HCT116 (cell line): Measurements from ENCODE around the gene HOMER1.

Experiments used
- CTCF ChIP-seq, 3 experiments: fragments of 200-600 bp in 1 of 3; sonication (generic) in 1 of 3; IDR thresholded peaks in 2 of 3; conservative IDR thresholded peaks in 1 of 3; 2 replicates each; pipeline ENCODE4 v1.5.1; 2012 to 2017; ENCODE audit warnings: low read depth in 2 of 3, low read length in 2 of 3, antibody characterized with exemption in 1 of 3, borderline replicate concordance in 1 of 3, control low read depth in 1 of 3, mild to moderate bottlenecking in 1 of 3, mixed read lengths in 1 of 3, mixed run types in 1 of 3, moderate library complexity in 1 of 3; ENCODE audit not compliant: insufficient read depth in 1 of 3
- POLR2A ChIP-seq: IDR thresholded peaks from 2 replicates; pipeline ENCODE4 v1.7.0; 2011; ENCODE audit warnings: borderline replicate concordance; ENCODE audit not compliant: insufficient read depth, insufficient read length; ENCODE audit errors: extremely low read depth
- SRF ChIP-seq: IDR thresholded peaks from 2 replicates; pipeline ENCODE4 v1.6.1; 2012; ENCODE audit warnings: low read depth

GRCh38 chr5:79536193-79536906 is 22.4 kb upstream of the HOMER1 start:
- TF ChIP-seq POLR2A = no peak
- no peak for TF ChIP-seq CTCF (IDR thresholded peaks at IDR 0.05 in 2 of 3, conservative IDR thresholded peaks at IDR 0.05 in 1 of 3; ENCODE audit: borderline replicate concordance in 1 of 3, insufficient read depth in 1 of 3, low read depth in 2 of 3, low read length in 2 of 3)
- no peak for TF ChIP-seq SRF
